Gastrocnemius medialis (tissue), 4 donors: Measurements from ENCODE around the gene DYRK1A. TPM values are rescaled to one million over a fixed set of nuclear protein-coding genes. Genes with fewer than 3 reads are reported as not detected.
A peak's percentile ranks its signal among the peaks of the same experiment; 100 is the strongest.

Experiments
- ATAC-seq, 2 donors: fragments of 150-250 bp; one replicate each; pipeline ENCODE4 v1.9.1; 2016
- DNase-seq, 2 donors: peaks; one replicate each; pipeline ENCODE4 v3.0.0-alpha.2; 2019
- H3K27ac ChIP-seq, 4 donors: fragments of 200-600 bp; sonication (generic); 1 replicate in 1 of 4; 2 replicates in 3 of 4; pipeline ENCODE4 v1.5.1; 2016 to 2018; ENCODE audit warnings: mild to moderate bottlenecking in 2 of 4, moderate library complexity in 1 of 4
- H3K27me3 ChIP-seq, 3 donors: fragments of 200-600 bp; sonication (generic) in 2 of 3; 1 replicate in 1 of 3; 2 replicates in 2 of 3; pipeline versions ENCODE4 v1.5.1 to v1.6.0; 2016 to 2019; ENCODE audit warnings: mild to moderate bottlenecking in 1 of 3, moderate library complexity in 1 of 3
- H3K36me3 ChIP-seq, 2 donors: fragments of 200-600 bp; sonication (generic) in 1 of 2; one replicate each; pipeline ENCODE4 v1.5.1; 2017 to 2018
- H3K4me1 ChIP-seq, 2 donors: fragments of 200-600 bp; sonication (generic) in 1 of 2; one replicate each; pipeline ENCODE4 v1.5.1; 2016 to 2017; ENCODE audit warnings: mild to moderate bottlenecking in 2 of 2
- H3K4me3 ChIP-seq, 4 donors: fragments of 200-600 bp; sonication (generic) in 3 of 4; 1 replicate in 1 of 4; 2 replicates in 3 of 4; pipeline ENCODE4 v1.5.1; 2016 to 2019; ENCODE audit warnings: mild to moderate bottlenecking in 2 of 4
- H3K9me3 ChIP-seq, 3 donors: fragments of 200-600 bp; sonication (generic) in 2 of 3; 1 replicate in 1 of 3; 2 replicates in 2 of 3; pipeline ENCODE4 v1.5.1; 2016 to 2019
- CTCF ChIP-seq, 5 experiments: fragments of 450-650 bp in 3 of 5; fragments of 200-600 bp in 2 of 5; sonication (generic) in 2 of 5; IDR thresholded peaks in 4 of 5; conservative IDR thresholded peaks in 1 of 5; 1 replicate in 4 of 5; 2 replicates in 1 of 5; pipeline ENCODE4 v1.5.1; 2016 to 2019; ENCODE audit warnings: antibody characterized with exemption in 5 of 5, mild to moderate bottlenecking in 3 of 5, moderate library complexity in 3 of 5
- POLR2A ChIP-seq, 2 donors: fragments of 450-650 bp; IDR thresholded peaks; one replicate each; pipeline ENCODE4 v1.6.1; 2017; ENCODE audit warnings: antibody characterized with exemption in 2 of 2, mild to moderate bottlenecking in 2 of 2, moderate library complexity in 2 of 2
- in situ Hi-C, 4 donors: fragments of 200-750 bp; cut with MboI; loops; one replicate each; pipeline versions ENCODE4 v1.15.0 to v1.8.0; 2017; ENCODE audit warnings: low sequenced_read_pairs in 4 of 4
- intact Hi-C: fragments of 100-400 bp; cut with DNase I; formaldehyde crosslinking; loops from one replicate; pipeline ENCODE4 v1.15.1; 2023; ENCODE audit warnings: low total_unique reads
- total RNA-seq, 4 donors: library from RNA; depleted of rRNA; stranded (reverse); fragments of >200 nt; gene quantifications; one replicate each; pipeline versions ENCODE4 v1.1.0 to v1.2.3, GENCODE V29; 2016

DYRK1A gene
- total RNA-seq, 4 donors from 2014 or later: 81.0 to 115 (median 95.3) TPM

GRCh38 chr21:37472581-37472980, 106.0 kb downstream of the DYRK1A start:
- intact Hi-C loops: no loop called here
- H3K4me1 ChIP-seq: peaks cover 68 to 83% of the 10 kb centered on the region in 2 donors
- no peaks in the 10 kb centered on the region for H3K27me3 ChIP-seq
- H3K9me3 ChIP-seq: no peaks in the 10 kb centered on the region
- TF ChIP-seq POLR2A (IDR thresholded peaks at IDR 0.05): no peak
- no peak for TF ChIP-seq CTCF (IDR thresholded peaks at IDR 0.05 in 4 of 5, conservative IDR thresholded peaks at IDR 0.05 in 1 of 5)
- H3K4me3 ChIP-seq: no peak overlapping the region
- H3K27ac ChIP-seq: peak overlapping the region in 3 of 4 donors; percentile 27 to 56 (median 44)
- DNase-seq: no peak
- H3K36me3 ChIP-seq: no peaks in the 10 kb centered on the region
- in situ Hi-C loops: no loop called here
- ATAC-seq: no peak

GRCh38 chr21:37473491-37473890, 106.9 kb downstream of the DYRK1A start:
- H3K36me3 ChIP-seq: no peaks in the 10 kb centered on the region
- H3K27ac ChIP-seq: peak overlapping the region; percentile 56 to 65 (median 62)
- DNase-seq (no peak), ATAC-seq (no peak)
- no peak overlapping the region for H3K4me3 ChIP-seq
- no peaks in the 10 kb centered on the region for H3K9me3 ChIP-seq
- H3K4me1 ChIP-seq: peaks cover 74 to 88% of the 10 kb centered on the region in 2 donors
- intact Hi-C loops (no loop called here), in situ Hi-C loops (no loop called here)
- TF ChIP-seq POLR2A (IDR thresholded peaks at IDR 0.05): no peak
- TF ChIP-seq CTCF (IDR thresholded peaks at IDR 0.05 in 4 of 5, conservative IDR thresholded peaks at IDR 0.05 in 1 of 5): no peak
- H3K27me3 ChIP-seq: no peaks in the 10 kb centered on the region

GRCh38 chr21:37474342-37474741, 107.8 kb downstream of the DYRK1A start:
- in situ Hi-C loops (no loop called here), intact Hi-C loops (no loop called here)
- ATAC-seq (peak; percentile 72 to 86), DNase-seq (no peak)
- Histone ChIP-seq H3K36me3 (no peaks in the 10 kb centered on the region), H3K4me1 (peaks cover 82 to 85% of the 10 kb centered on the region in 2 donors), H3K27ac (peak overlapping the region; percentile 56 to 65 (median 62)), H3K4me3 (no peak overlapping the region), H3K27me3 (no peaks in the 10 kb centered on the region), H3K9me3 (no peaks in the 10 kb centered on the region)
- TF ChIP-seq POLR2A (IDR thresholded peaks at IDR 0.05) (no peak), CTCF (IDR thresholded peaks at IDR 0.05 in 4 of 5, conservative IDR thresholded peaks at IDR 0.05 in 1 of 5) (no peak)

- ATAC-seq (no peak), DNase-seq (no peak)
- H3K9me3 ChIP-seq: no peaks in the 10 kb centered on the region
- H3K4me1 ChIP-seq: peaks cover 82 to 83% of the 10 kb centered on the region in 2 donors
- no peak overlapping the region for H3K4me3 ChIP-seq
- H3K27me3 ChIP-seq: no peaks in the 10 kb centered on the region
- intact Hi-C loops (no loop called here), in situ Hi-C loops (no loop called here)
- H3K36me3 ChIP-seq: no peaks in the 10 kb centered on the region
- H3K27ac ChIP-seq: peak overlapping the region; percentile 56 to 65 (median 62)
- no peak for TF ChIP-seq POLR2A (IDR thresholded peaks at IDR 0.05)
- TF ChIP-seq CTCF (IDR thresholded peaks at IDR 0.05 in 4 of 5, conservative IDR thresholded peaks at IDR 0.05 in 1 of 5): no peak
Measured at GRCh38 chr21:37475186-37475868, 108.8 kb downstream of the DYRK1A start.
